ENCODE results near the gene SORCS1.

The SORCS1 gene

DNA sequence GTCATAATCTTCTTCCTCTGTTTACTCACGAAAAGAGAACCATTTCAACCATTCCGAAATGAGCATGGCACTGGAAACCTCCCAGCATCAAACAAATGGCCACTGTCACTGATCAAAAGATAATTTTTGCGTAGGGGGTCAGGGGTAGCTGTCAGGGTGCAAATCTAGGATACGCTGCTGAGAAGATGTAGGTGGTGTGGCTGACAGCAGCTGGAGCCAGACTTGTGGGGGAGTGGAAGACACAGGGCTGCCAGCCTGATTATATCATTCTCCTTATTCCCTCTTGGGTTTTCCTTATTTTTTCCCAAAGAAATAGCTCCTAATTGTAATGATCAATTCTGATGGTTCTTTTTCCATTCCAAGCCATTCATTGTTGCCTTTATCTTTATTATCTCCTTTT lies 266.1 kb downstream of the SORCS1 start:
- no peak for DNase-seq (ENCODE audit: low spot score)

GRCh38 chr10:106897719-106898118 lies 266.8 kb downstream of the SORCS1 start:
- no peak for DNase-seq (ENCODE audit: low spot score)

GRCh38 chr10:106894692-106895091 lies 269.8 kb downstream of the SORCS1 start:
- DNase-seq (ENCODE audit: low spot score), result no peak

DNA sequence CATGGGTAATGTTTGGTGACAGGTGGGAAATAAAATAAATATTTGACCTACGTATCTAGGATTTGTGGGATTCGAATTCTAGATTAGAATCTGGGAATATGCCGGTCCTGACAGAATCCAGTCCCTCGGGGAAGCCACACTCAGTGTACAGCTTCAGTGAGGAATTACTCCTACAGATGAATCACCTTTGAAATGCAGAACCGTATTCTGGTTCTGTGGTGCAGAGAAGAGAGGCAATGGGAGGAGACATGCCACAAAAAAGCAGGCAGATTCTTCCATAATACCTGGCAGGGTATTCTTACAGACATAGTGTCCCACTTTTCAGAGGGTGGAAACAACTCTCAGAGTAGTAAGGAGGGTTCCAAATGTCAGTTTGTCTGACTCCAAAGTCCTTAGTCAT lies 286.9 kb downstream of the SORCS1 start:
- no peak for DNase-seq (ENCODE audit: low spot score)

- DNase-seq (ENCODE audit: low spot score), result no peak
Measured at GRCh38 chr10:106874604-106874889, 290.0 kb downstream of the SORCS1 start.

DNA sequence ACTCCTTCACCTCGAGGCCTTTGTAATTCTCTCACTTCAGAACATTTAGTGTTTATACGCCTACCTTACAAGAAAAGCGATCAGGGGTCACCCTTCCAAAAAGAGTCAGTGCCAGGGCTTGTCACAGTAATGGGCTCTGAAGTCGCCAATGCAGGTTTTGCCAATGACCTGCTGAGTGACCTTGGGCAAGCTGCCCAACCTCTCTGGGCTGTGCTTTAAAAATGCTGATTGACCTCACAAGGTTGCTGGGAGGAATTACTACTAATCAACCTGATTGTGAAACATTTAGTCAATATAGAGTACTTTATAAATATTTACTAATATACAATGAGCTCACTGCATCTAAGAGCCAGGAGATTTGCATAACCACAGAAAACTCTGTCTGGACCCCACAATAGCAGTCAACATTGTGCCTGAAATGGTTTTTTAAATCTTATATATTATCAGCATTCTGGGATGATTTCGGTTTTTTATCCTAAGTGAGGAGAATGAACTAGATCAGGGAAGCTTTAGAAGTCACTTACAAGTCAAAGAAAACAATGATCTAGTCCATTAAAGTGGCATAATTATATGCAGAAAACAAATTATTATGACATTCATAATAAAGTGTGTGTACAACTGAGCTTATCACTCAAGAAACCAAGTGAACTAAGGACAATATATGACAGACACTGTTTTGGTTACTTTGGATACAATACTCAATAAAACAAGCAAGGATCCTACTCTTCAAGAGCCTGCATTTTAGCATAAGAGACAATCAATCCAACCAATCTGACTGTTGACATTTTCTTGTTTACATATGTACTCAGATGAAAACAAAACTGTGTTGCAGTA lies 290.5 kb downstream of the SORCS1 start:
- DNase-seq (ENCODE audit: low spot score), result no peak

DNA sequence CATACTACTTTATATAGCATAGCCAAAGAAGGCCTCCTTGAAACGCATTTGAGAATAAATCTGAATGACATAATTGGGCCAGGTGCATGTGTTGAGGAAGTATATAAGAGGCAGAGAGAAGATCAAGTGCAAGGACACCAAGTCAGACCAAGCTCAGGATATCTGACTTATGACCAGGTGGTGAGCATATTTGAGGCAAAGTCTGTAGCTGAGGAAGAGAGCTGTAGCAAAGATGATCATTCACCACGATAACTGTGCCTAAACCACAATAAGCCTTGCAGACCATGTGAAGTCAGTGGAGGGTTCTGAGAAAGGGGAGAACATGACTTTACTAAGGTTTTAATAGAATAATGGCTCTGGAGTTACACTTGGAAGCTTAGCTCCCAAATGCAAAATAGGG lies 292.3 kb downstream of the SORCS1 start:
- no peak for DNase-seq (ENCODE audit: low spot score)

GRCh38 chr10:106866244-106866845 lies 298.2 kb downstream of the SORCS1 start:
- DNase-seq (ENCODE audit: low spot score), result no peak

GRCh38 chr10:106864031-106864430 lies 300.5 kb downstream of the SORCS1 start:
- DNase-seq (ENCODE audit: low spot score), result no peak

DNA sequence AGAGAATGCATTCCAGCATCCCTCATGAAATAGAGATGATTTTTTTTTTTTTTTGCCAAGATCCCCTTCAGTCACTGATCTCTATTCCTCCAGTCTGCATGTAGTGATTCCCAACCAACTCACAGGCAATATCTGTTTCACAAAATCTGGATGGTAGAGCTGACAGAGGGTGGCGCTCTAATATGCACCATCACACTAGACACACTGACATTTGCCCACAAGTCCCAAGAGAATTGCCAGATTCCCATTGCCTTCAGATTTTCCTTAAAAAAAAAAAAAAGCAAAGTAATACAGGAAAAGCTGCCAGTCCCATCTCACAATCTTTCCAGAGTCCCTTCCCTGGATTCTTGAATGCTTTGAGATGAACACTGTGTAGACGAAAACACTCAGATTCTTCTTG lies 301.0 kb downstream of the SORCS1 start:
- no peak for DNase-seq (ENCODE audit: low spot score)

GRCh38 chr10:106859892-106860652 lies 304.4 kb downstream of the SORCS1 start:
- DNase-seq (ENCODE audit: low spot score), result no peak

GRCh38 chr10:106857728-106858127 lies 306.8 kb downstream of the SORCS1 start:
- no peak for DNase-seq (ENCODE audit: low spot score)

DNA sequence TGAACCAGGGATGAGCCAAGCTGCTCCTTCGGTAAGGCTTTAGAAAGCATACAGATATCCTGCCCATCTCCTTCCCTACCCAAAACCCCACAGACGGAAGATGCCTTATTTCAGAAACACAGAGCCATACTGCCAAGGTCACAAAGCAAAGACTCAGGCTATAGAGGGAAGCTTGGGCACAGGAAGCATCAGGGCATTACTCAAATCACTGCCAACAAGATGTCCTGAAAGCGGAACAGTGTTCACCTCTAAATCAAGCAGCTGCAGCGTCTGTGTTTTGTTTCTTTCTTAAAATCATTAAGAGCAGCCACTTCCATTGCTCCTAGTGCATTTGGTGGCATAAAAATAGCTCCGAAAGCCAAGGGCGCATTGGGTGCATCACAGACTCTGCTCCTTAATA lies 307.3 kb downstream of the SORCS1 start:
- DNase-seq (ENCODE audit: low spot score), result no peak

DNA sequence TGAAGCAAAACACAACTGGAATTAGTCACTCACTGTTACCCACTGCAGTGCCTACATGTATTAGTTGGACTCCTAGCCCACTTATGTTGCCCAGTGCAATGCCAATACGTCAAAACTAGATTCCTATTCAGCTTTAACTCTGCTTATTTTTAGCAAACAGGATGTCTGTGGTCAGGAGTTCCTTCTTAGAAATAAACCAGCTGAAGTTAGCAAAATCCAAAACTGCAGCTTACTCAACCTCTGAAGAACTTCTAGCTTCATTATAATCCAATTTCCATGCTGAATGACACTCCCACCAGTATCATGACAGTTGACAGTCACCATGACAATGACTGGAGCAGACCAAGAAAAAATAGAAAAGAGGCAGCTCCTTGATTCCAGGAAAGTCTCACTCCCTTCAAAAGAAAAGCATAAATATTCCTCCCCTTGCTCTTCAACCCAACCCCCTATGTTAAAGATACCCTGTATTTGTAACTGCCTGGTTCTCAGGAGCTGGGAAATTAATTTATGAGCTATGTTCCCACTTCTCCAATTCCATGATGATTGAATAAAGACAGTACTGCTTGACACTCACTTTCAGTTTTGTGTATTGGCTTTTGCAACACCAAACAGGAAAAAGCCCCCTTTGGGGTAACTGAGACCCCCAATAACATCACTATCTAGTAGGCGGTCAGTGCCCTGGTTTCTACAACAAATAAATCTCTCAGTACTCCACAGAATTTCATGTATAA lies 327.4 kb downstream of the SORCS1 start:
- peak; percentile 79 for DNase-seq (ENCODE audit: low spot score)

DNA sequence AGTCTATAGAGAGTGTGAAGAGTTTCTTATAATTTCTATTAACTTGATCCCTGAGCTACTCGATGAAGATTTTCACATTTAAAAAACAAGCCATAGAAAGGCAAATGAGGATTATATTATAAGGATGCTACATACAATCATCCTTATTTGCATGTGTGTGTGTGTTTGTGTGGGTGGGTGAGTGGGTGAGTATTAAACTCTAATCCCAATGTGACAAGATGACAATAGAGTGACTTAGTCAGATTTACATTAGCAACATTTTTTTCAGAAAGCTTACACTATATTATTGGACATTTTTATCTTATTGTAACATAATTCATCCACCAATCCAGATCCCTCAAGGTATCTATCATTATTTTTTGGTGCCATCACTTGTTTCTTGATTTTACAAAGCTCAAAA lies 331.7 kb downstream of the SORCS1 start:
- DNase-seq (ENCODE audit: low spot score), result no peak

DNA sequence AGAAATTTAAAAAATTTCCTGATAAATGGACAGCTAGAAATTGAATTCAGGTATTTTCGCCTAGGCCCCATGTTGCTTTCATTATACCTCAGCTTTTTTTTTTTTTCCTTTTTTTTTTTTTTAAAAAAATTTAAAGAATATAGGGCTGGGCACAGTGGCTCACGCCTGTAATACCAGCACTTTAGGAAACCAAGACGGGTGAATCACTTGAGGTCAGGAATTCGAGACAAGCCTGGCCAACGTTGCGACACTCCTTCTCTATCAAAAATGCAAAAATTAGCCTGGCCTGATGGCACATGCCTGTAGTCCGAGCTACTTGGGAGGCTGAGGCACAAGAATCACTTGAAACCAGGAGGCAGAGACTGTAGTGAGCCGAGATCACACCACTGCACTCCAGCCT lies 334.0 kb downstream of the SORCS1 start:
- DNase-seq (ENCODE audit: low spot score), result no peak

DNA sequence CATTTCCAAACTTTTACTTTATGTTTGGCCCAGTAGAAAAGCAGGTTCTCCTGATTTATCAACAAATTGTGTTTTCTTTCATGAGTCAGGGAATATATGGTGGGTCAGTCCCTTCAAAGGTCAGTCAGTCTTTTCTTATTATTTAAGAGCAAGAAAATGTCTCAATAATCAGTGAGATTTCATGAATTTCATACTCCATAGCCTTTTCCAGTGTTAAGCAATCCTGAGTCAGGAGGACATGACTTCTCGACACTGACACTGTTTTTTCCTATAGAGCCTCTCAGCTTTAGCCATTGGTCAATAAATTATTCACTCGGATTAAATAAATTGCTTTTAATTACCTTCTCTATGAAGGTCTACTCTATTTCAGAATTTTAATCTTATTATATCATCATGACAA lies 334.5 kb downstream of the SORCS1 start:
- DNase-seq (ENCODE audit: low spot score), result no peak

- no peak for DNase-seq (ENCODE audit: low spot score)
Measured at GRCh38 chr10:106826716-106827115, 337.8 kb downstream of the SORCS1 start.

DNA sequence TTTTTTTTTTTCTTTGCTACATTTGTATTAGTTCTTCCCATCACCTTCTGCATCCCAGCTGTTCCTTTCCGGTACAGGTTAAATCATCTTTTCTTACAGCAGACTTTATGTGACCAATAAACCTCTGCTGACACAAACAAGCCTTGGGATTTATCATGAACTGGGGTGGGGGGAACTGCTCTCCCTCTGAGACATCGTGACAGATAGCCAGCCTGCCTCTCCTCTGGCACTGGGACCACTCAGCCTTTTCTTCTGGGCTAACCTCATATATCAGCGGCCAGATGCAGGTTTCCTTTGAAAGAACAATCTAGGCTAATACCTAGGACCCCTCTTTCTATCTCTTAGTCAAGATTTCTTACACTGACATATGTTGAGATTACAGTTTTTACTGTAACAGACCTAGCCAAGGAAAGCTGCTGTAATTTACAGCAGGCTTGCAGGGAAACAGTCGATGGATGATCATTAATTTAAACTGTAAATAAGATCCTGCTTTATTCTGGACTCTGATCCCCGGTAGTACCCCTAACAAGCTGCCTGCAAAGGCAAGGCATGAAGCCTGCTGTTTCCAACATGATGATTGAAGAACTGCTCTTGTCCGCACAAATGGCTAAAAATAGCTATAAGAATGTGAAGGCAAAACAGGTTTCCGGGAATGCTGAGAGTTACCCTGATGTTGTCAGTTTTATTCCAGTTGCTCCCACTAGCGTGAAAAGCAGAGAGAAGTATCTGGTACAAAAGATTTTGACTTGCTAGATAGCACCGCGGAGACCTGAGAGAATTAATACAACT lies 338.7 kb downstream of the SORCS1 start:
- no peak for DNase-seq (ENCODE audit: low spot score)

- no peak for DNase-seq (ENCODE audit: low spot score)
Measured at GRCh38 chr10:106820579-106820978, 343.9 kb downstream of the SORCS1 start.

GRCh38 chr10:106819490-106819889 lies 345.0 kb downstream of the SORCS1 start:
- DNase-seq (ENCODE audit: low spot score), result peak; percentile 22
